H1 (cell line): ENCODE measurements around the gene ODAPH. TPM values are rescaled to one million over a fixed set of nuclear protein-coding genes. Genes with fewer than 3 reads are reported as not detected.
"Not testable (repeated sequence)": the region's sequence is repeated elsewhere in the genome, so short reads cannot be mapped to it uniquely, and the experiment has no call there.

Experiments
- CTCF ChIA-PET: fragments of 300-600 bp; sonication (Branson Sonifier 250); formaldehyde crosslinking; loops from one replicate; lab custom pipeline; 2021; ENCODE audit not compliant: partially characterized antibody; lab: Charles Lee
- POLR2A ChIA-PET: fragments of 300-600 bp; sonication (Branson Sonifier 250); formaldehyde crosslinking; loops from one replicate; lab custom pipeline; 2021; ENCODE audit warnings: inconsistent platforms; ENCODE audit not compliant: partially characterized antibody; lab: Charles Lee
- DNase-seq, 2 experiments: peaks; one replicate each; pipeline versions ENCODE4 v3.0.0 to v3.0.0-alpha.2; 2010 to 2022; ENCODE audit warnings: low spot score in 2 of 2, low read depth in 1 of 2, mixed read lengths in 1 of 2
- FAIRE-seq: peaks from 2 replicates; lab custom pipeline; 2011; peaks lifted over from hg19 to GRCh38; lab: Jason Lieb, UNC
- H2AFZ ChIP-seq: 2 replicates; pipeline ENCODE4 v1.8.1; 2012; ENCODE audit warnings: low read length, inconsistent platforms
- H2AK5ac ChIP-seq: 2 replicates; pipeline ENCODE4 v1.6.1; 2013; ENCODE audit warnings: low read depth, low read length
- H2BK120ac ChIP-seq: replicated peaks from 2 replicates; pipeline ENCODE3; 2013; ENCODE audit warnings: low read depth, low read length, inconsistent platforms
- H2BK12ac ChIP-seq: 2 replicates; pipeline ENCODE4 v1.6.1; 2013; ENCODE audit warnings: low read depth, low read length
- H2BK15ac ChIP-seq: 2 replicates; pipeline ENCODE4 v1.6.1; 2013; ENCODE audit warnings: low read length
- H2BK20ac ChIP-seq: 2 replicates; pipeline ENCODE4 v1.6.1; 2013; ENCODE audit warnings: low read length
- H2BK5ac ChIP-seq: 2 replicates; pipeline ENCODE4 v1.6.1; 2013; ENCODE audit warnings: low read depth, low read length
- H3K14ac ChIP-seq: 2 replicates; pipeline ENCODE4 v1.6.1; 2013; ENCODE audit warnings: inconsistent platforms; ENCODE audit not compliant: insufficient read length
- H3K18ac ChIP-seq: 2 replicates; pipeline ENCODE4 v1.6.1; 2013; ENCODE audit warnings: low read length; ENCODE audit errors: extremely low read depth
- H3K23ac ChIP-seq: 2 replicates; pipeline ENCODE4 v1.6.1; 2013; ENCODE audit warnings: inconsistent platforms; ENCODE audit not compliant: insufficient read length
- H3K23me2 ChIP-seq: 2 replicates; pipeline ENCODE4 v1.6.1; 2013; ENCODE audit warnings: low read depth, low read length
- H3K27ac ChIP-seq: 2 replicates; pipeline ENCODE4 v1.6.1; 2011; ENCODE audit warnings: low read depth, low read length, inconsistent platforms
- H3K27me3 ChIP-seq, 4 experiments: replicated peaks in 1 of 4; 1 replicate in 1 of 4; 2 replicates in 3 of 4; pipeline versions ENCODE4 v1.6.1 to v1.8.1; 2011 to 2013; ENCODE audit warnings: low read length in 3 of 4, mild to moderate bottlenecking in 3 of 4, inconsistent platforms in 2 of 4, mixed read lengths in 2 of 4, moderate library complexity in 1 of 4; ENCODE audit not compliant: control insufficient read depth in 3 of 4, insufficient read depth in 3 of 4; ENCODE audit errors: extremely low read depth in 1 of 4
- H3K36me3 ChIP-seq, 4 experiments: 2 replicates each; pipeline versions ENCODE4 v1.6.1 to v1.8.1; 2011 to 2013; ENCODE audit warnings: mild to moderate bottlenecking in 4 of 4, low read length in 3 of 4, moderate library complexity in 2 of 4, control low read depth in 1 of 4, inconsistent platforms in 1 of 4; ENCODE audit not compliant: insufficient read depth in 4 of 4, control insufficient read depth in 2 of 4
- H3K4ac ChIP-seq: replicated peaks from 2 replicates; pipeline ENCODE3; 2013; ENCODE audit warnings: low read length, low read depth, mixed read lengths, inconsistent platforms; ENCODE audit not compliant: insufficient read length
- H3K4me1 ChIP-seq, 4 experiments: replicated peaks in 1 of 4; 1 replicate in 1 of 4; 2 replicates in 3 of 4; pipeline versions ENCODE4 v1.6.1 to v1.8.1; 2011 to 2013; ENCODE audit warnings: low read length in 3 of 4, inconsistent platforms in 2 of 4, mixed read lengths in 1 of 4; ENCODE audit not compliant: insufficient read depth in 4 of 4, control insufficient read depth in 3 of 4
- H3K4me2 ChIP-seq, 2 experiments: 2 replicates each; pipeline versions ENCODE4 v1.6.1 to v1.8.1; 2011 to 2013; ENCODE audit warnings: low read depth in 2 of 2, low read length in 2 of 2, control low read depth in 1 of 2, inconsistent platforms in 1 of 2, mild to moderate bottlenecking in 1 of 2; ENCODE audit not compliant: insufficient read depth in 1 of 2
- H3K4me3 ChIP-seq, 4 experiments: fragments of 200-600, 300-600 bp in 1 of 4; sonication (generic), shearing (Covaris generic), sonication (Bioruptor Twin) in 1 of 4; 2 replicates each; pipeline versions ENCODE4 v1.5.1 to v1.8.1; 2011 to 2016; ENCODE audit warnings: low read length in 4 of 4, low read depth in 3 of 4, control low read depth in 2 of 4, inconsistent platforms in 2 of 4, mild to moderate bottlenecking in 2 of 4, mixed read lengths in 1 of 4, moderate library complexity in 1 of 4; ENCODE audit not compliant: insufficient read depth in 2 of 4; ENCODE audit errors: extremely low read depth in 1 of 4
- H3K56ac ChIP-seq: replicated peaks from 2 replicates; pipeline ENCODE3; 2013; ENCODE audit warnings: low read depth, mild to moderate bottlenecking, mixed read lengths, low read length, inconsistent platforms; ENCODE audit not compliant: insufficient read length
- H3K79me1 ChIP-seq: 2 replicates; pipeline ENCODE4 v1.6.1; 2013; ENCODE audit warnings: low read depth, low read length, control low read depth
- H3K79me2 ChIP-seq, 2 experiments: 2 replicates each; pipeline versions ENCODE4 v1.6.1 to v1.8.1; 2012 to 2013; ENCODE audit warnings: low read length in 2 of 2, mild to moderate bottlenecking in 2 of 2, inconsistent platforms in 1 of 2; ENCODE audit not compliant: insufficient read depth in 2 of 2, control insufficient read depth in 1 of 2
- H3K9ac ChIP-seq, 4 experiments: replicated peaks in 1 of 4; 1 replicate in 1 of 4; 2 replicates in 3 of 4; pipeline versions ENCODE4 v1.6.1 to v1.8.1; 2011 to 2013; ENCODE audit warnings: low read depth in 3 of 4, low read length in 3 of 4, control low read depth in 2 of 4, mild to moderate bottlenecking in 2 of 4, moderate library complexity in 2 of 4, inconsistent platforms in 1 of 4; ENCODE audit errors: extremely low read depth in 1 of 4
- H3K9me3 ChIP-seq, 2 experiments: 2 replicates each; pipeline versions ENCODE4 v1.6.1 to v1.8.1; 2012 to 2013; ENCODE audit warnings: mild to moderate bottlenecking in 2 of 2, moderate library complexity in 2 of 2, control low read depth in 1 of 2, inconsistent platforms in 1 of 2, low read depth in 1 of 2, low read length in 1 of 2, mixed read lengths in 1 of 2; ENCODE audit not compliant: insufficient read depth in 2 of 2
- H4K20me1 ChIP-seq, 2 experiments: replicated peaks in 1 of 2; 2 replicates each; pipeline versions ENCODE3 to v1.8.1; 2011 to 2013; ENCODE audit warnings: inconsistent platforms in 2 of 2, low read length in 2 of 2, mild to moderate bottlenecking in 1 of 2; ENCODE audit not compliant: insufficient read depth in 2 of 2, control insufficient read depth in 1 of 2
- H4K5ac ChIP-seq: 2 replicates; pipeline ENCODE4 v1.6.1; 2013; ENCODE audit warnings: low read length, low read depth, mixed read lengths, inconsistent platforms; ENCODE audit not compliant: insufficient read length
- H4K8ac ChIP-seq: 2 replicates; pipeline ENCODE4 v1.8.0; 2013; ENCODE audit warnings: mild to moderate bottlenecking, moderate library complexity, low read length, inconsistent platforms; ENCODE audit not compliant: insufficient read depth; ENCODE audit errors: extremely low read depth
- H4K91ac ChIP-seq: replicated peaks from 2 replicates; pipeline ENCODE3; 2013; ENCODE audit warnings: low read length, mixed read lengths, inconsistent platforms; ENCODE audit not compliant: insufficient read length
- WGBS, 2 experiments: shearing (Covaris generic) in 1 of 2; methylation state at CpG; one replicate each; pipeline versions ENCODE4 v1.1.6 to v1.1.7; 2013 to 2015; ENCODE audit warnings: low lambda C conversion rate in 2 of 2, mixed read lengths in 2 of 2, inconsistent platforms in 1 of 2, low coverage in 1 of 2, missing lambda C conversion rate in 1 of 2; ENCODE audit not compliant: insufficient replicate concordance in 2 of 2, insufficient coverage in 1 of 2, insufficient read length in 1 of 2; ENCODE audit errors: extremely low coverage in 1 of 2, missing lambda C conversion rate in 1 of 2; 5-methylcytosine and 5-hydroxymethylcytosine counted together
- polyA plus RNA-seq, 7 experiments: library from polyadenylated mRNA; depleted of rRNA in 3 of 7; stranded (reverse) in 5 of 7; unstranded in 2 of 7; fragments of >200 nt in 5 of 7; fragments of 200-250 nt in 2 of 7; gene quantifications; 1 replicate in 5 of 7; 2 replicates in 1 of 7; 4 replicates in 1 of 7; pipeline versions ENCODE4 v1.2.1 to v1.2.3, GENCODE V29; 2011 to 2013; ENCODE audit warnings: missing spikeins in 2 of 7, mixed read lengths in 2 of 7
- total RNA-seq: library from RNA; stranded (reverse); fragmentation: NEBNext Ultra II Directional; extraction: Animal tissue kit (Norgen Biotek cat#: 25700); gene quantifications from 2 replicates; pipeline ENCODE4 v1.2.1, GENCODE V29; 2021

ODAPH gene
- total and polyA plus RNA-seq, 2 of the 8 experiments (the other 6 are each of a cell fraction or from before 2014, with no cell fraction given): not detected

GRCh38 chr4:75519452-75519851 is 36.4 kb upstream of the ODAPH start:
- H3K9me3 ChIP-seq, H3K79me1 ChIP-seq, FAIRE-seq, H4K8ac ChIP-seq, H3K23me2 ChIP-seq, H3K9ac ChIP-seq, H4K91ac ChIP-seq, H3K4ac ChIP-seq, H3K4me1 ChIP-seq, CTCF ChIA-PET, DNase-seq, H4K20me1 ChIP-seq, H3K23ac ChIP-seq, H4K5ac ChIP-seq, H3K27ac ChIP-seq, H2BK5ac ChIP-seq, H2BK20ac ChIP-seq, H3K18ac ChIP-seq, H2BK15ac ChIP-seq, H2BK120ac ChIP-seq, H2BK12ac ChIP-seq, H3K27me3 ChIP-seq, H3K4me2 ChIP-seq, H3K56ac ChIP-seq, H3K4me3 ChIP-seq, H2AFZ ChIP-seq, H2AK5ac ChIP-seq, H3K14ac ChIP-seq: not testable (repeated sequence)
- WGBS, 2 experiments: 80% methylated on average over 4 of the region's 7 CpGs; no CpG with 5 or more reads in 1 of the 2 experiments
- Histone ChIP-seq H3K36me3 (peaks cover 0 to 41% (median 11%) of the 10 kb centered on the region in 4 experiments; a peak in 7 of 8 replicates), H3K79me2 (0 out of 4 replicates have a peak, but pooled peaks cover 0 to 11% of the 10 kb centered on the region in 2 experiments)
- POLR2A ChIA-PET: interaction anchor here (0.5 kb wide), 1 partner anchor 171 kb away, joined by 3 read pairs; no protein-coding TSS in a partner anchor
